Immature natural killer cell (primary cell): Measurements from ENCODE around the gene SH3BP4. TPM values are rescaled to one million over a fixed set of nuclear protein-coding genes. Genes with fewer than 3 reads are reported as not detected.

ENCODE experiments used
- DNase-seq, 3 donors: peaks; one replicate each; pipeline ENCODE4 v3.0.0; 2022; ENCODE audit warnings: mixed read lengths in 1 of 3
- H3K27ac Mint-ChIP-seq, 6 donors: one replicate each; pipeline ENCODE4 v1.8.0; 2020; ENCODE audit warnings: mixed read lengths in 6 of 6, mild to moderate bottlenecking in 5 of 6, inconsistent platforms in 4 of 6, moderate library complexity in 3 of 6
- H3K27me3 Mint-ChIP-seq, 3 donors: one replicate each; pipeline ENCODE4 v1.8.0; 2020 to 2021; ENCODE audit warnings: low read depth in 3 of 3, mild to moderate bottlenecking in 3 of 3, mixed read lengths in 3 of 3, moderate library complexity in 3 of 3, inconsistent platforms in 1 of 3
- H3K36me3 Mint-ChIP-seq, 3 donors: one replicate each; pipeline ENCODE4 v1.8.0; 2020; ENCODE audit warnings: mixed read lengths in 3 of 3, inconsistent platforms in 2 of 3, mild to moderate bottlenecking in 2 of 3
- H3K4me1 Mint-ChIP-seq, 2 donors: one replicate each; pipeline ENCODE4 v1.8.0; 2020; ENCODE audit warnings: inconsistent platforms in 2 of 2, mild to moderate bottlenecking in 2 of 2, mixed read lengths in 2 of 2, moderate library complexity in 1 of 2
- H3K4me3 Mint-ChIP-seq, 5 donors: one replicate each; pipeline ENCODE4 v1.8.0; 2020; ENCODE audit warnings: mild to moderate bottlenecking in 5 of 5, mixed read lengths in 5 of 5, inconsistent platforms in 3 of 5, moderate library complexity in 3 of 5
- H3K9me3 Mint-ChIP-seq, 6 donors: one replicate each; pipeline ENCODE4 v1.8.0; 2020; ENCODE audit warnings: mild to moderate bottlenecking in 6 of 6, mixed read lengths in 6 of 6, inconsistent platforms in 4 of 6, moderate library complexity in 3 of 6
- polyA plus RNA-seq, 3 donors: library from polyadenylated mRNA; unstranded; fragments of 300-500 nt; fragmentation: Illumina TruSeq; gene quantifications; one replicate each; pipeline ENCODE4 v1.2.3, GENCODE V29; 2021

The SH3BP4 gene
- polyA plus RNA-seq, 3 donors from 2014 or later, result 0.83 to 3.5 (median 2.3) TPM

DNA sequence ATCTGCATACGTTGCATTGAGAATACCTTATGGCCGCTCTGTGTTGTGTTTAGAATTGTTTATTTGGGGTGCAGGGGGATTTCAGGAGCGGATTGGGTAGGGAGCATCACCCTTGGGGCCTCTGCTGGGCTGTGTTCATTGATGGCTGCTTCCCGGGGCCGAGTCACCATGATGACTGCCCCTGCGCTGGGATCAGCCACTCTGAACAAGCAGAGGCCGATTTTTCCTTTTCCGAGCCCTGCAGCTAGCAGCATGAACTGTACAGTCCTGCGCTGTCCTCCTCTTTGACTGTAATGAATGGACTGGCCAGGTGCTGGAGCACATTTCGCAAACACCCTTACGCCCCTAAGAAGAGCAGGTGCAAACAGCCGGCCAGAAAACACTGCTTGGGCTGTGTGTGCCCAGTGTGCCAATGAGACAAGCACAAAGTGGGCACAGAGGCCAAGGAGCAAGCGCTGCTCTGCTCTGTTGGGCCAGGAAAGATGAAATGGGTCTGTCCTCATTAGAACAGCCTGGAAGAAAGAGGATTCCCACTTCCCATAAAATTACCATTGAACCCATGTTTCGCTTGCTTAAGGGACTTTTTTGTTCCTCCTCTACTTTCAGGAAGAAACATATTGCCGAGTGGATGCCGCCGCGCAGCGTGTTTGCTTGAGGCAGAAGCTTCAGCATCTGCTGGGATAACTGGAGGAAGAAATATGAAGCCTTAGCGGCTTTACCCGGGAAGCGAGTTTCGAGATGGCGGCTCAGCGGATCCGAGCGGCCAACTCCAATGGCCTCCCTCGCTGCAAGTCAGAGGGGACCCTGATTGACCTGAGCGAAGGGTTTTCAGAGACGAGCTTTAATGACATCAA lies 82.7 kb downstream of the SH3BP4 start:
- no peaks in the 10 kb centered on the region for H3K9me3 Mint-ChIP-seq
- H3K36me3 Mint-ChIP-seq, result no peaks in the 10 kb centered on the region
- H3K27ac Mint-ChIP-seq, result no peak overlapping the region
- no peak overlapping the region for H3K4me3 Mint-ChIP-seq
- H3K4me1 Mint-ChIP-seq, result no peaks in the 10 kb centered on the region
- H3K27me3 Mint-ChIP-seq, result peaks cover 0 to 2% (median 0%) of the 10 kb centered on the region in 3 donors
- no peak for DNase-seq

DNA sequence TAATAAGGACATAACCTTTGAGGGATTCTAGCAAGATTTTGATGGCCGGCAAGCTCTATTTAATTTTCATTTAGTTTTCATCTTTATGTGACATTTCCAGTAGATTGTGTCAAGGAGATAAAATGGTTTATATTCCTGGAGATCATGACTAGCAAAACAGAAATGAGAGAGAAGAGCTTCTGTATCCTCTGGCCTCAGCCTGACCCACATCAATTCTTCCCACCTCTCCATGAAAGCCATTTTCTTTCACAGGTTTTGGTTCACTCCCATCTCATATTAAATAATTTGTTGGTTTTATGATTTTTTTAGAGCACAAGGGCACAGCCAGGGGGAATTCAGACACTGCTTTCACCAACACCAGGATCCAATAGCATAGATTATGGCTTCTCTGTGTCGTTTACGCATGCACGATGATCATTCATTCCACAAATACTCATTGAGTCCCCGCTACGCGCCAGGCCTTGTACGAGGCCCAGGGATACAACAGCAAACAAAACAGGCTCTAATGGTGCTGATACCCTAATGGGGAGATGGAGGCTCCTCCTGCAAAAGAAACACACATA lies 85.9 kb downstream of the SH3BP4 start:
- Mint-ChIP-seq H3K27ac (no peak overlapping the region), H3K9me3 (no peaks in the 10 kb centered on the region), H3K4me3 (no peak overlapping the region), H3K4me1 (no peaks in the 10 kb centered on the region), H3K27me3 (peaks cover 0 to 2% (median 0%) of the 10 kb centered on the region in 3 donors), H3K36me3 (no peaks in the 10 kb centered on the region)
- DNase-seq, result no peak

DNA sequence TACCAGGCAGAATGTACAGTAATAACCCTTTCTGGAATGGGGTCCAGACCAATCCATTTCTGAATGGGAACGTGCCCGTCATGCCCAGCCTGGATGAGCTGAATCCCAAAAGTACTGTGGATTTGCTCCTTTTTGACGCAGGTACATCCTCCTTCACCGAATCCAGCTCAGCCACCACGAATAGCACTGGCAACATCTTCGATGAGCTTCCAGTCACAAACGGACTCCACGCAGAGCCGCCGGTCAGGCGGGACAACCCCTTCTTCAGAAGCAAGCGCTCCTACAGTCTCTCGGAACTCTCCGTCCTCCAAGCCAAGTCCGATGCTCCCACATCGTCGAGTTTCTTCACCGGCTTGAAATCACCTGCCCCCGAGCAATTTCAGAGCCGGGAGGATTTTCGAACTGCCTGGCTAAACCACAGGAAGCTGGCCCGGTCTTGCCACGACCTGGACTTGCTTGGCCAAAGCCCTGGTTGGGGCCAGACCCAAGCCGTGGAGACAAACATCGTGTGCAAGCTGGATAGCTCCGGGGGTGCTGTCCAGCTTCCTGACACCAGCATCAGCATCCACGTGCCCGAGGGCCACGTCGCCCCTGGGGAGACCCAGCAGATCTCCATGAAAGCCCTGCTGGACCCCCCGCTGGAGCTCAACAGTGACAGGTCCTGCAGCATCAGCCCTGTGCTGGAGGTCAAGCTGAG lies 89.6 kb downstream of the SH3BP4 start:
- Mint-ChIP-seq H3K9me3 (no peaks in the 10 kb centered on the region), H3K4me3 (no peak overlapping the region), H3K36me3 (no peaks in the 10 kb centered on the region), H3K4me1 (peaks cover 9 to 13% of the 10 kb centered on the region in 2 donors), H3K27ac (no peak overlapping the region), H3K27me3 (peaks cover 0 to 5% (median 0%) of the 10 kb centered on the region in 3 donors)
- DNase-seq, result no peak

DNA sequence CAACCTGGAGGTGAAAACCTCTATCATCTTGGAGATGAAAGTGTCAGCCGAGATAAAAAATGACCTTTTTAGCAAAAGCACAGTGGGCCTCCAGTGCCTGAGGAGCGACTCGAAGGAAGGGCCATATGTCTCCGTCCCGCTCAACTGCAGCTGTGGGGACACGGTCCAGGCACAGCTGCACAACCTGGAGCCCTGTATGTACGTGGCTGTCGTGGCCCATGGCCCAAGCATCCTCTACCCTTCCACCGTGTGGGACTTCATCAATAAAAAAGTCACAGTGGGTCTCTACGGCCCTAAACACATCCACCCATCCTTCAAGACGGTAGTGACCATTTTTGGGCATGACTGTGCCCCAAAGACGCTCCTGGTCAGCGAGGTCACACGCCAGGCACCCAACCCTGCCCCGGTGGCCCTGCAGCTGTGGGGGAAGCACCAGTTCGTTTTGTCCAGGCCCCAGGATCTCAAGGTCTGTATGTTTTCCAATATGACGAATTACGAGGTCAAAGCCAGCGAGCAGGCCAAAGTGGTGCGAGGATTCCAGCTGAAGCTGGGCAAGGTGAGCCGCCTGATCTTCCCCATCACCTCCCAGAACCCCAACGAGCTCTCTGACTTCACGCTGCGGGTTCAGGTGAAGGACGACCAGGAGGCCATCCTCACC lies 90.2 kb downstream of the SH3BP4 start:
- H3K4me1 Mint-ChIP-seq, result peaks cover 9 to 13% of the 10 kb centered on the region in 2 donors
- peaks cover 0 to 5% (median 2%) of the 10 kb centered on the region in 3 donors for H3K27me3 Mint-ChIP-seq
- H3K9me3 Mint-ChIP-seq, result no peaks in the 10 kb centered on the region
- H3K27ac Mint-ChIP-seq, result no peak overlapping the region
- H3K4me3 Mint-ChIP-seq, result no peak overlapping the region
- DNase-seq, result no peak
- no peaks in the 10 kb centered on the region for H3K36me3 Mint-ChIP-seq

DNA sequence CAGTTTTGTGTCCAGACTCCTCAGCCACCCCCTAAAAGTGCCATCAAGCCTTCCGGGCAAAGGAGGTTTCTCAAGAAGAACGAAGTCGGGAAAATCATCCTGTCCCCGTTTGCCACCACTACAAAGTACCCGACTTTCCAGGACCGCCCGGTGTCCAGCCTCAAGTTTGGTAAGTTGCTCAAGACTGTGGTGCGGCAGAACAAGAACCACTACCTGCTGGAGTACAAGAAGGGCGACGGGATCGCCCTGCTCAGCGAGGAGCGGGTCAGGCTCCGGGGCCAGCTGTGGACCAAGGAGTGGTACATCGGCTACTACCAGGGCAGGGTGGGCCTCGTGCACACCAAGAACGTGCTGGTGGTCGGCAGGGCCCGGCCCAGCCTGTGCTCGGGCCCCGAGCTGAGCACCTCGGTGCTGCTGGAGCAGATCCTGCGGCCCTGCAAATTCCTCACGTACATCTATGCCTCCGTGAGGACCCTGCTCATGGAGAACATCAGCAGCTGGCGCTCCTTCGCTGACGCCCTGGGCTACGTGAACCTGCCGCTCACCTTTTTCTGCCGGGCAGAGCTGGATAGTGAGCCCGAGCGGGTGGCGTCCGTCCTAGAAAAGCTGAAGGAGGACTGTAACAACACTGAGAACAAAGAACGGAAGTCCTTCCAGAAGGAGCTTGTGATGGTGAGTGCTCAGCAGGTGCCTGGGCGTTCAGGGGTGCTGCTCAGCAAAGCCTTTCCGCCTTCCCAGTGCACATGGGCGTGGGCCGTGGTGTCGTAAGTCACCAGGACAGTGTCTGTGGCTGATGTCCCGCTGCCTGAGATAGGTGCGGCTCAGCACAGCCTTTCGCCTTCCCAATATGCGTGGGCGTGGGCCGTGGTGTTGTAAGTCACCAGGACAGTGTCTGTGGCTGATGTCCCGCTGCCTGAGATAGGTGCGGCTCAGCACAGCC lies 91.0 kb downstream of the SH3BP4 start:
- Mint-ChIP-seq H3K27ac (no peak overlapping the region), H3K36me3 (no peaks in the 10 kb centered on the region), H3K4me1 (peaks cover 9 to 13% of the 10 kb centered on the region in 2 donors), H3K4me3 (no peak overlapping the region), H3K9me3 (no peaks in the 10 kb centered on the region), H3K27me3 (peaks cover 0 to 8% (median 5%) of the 10 kb centered on the region in 3 donors)
- no peak for DNase-seq

DNA sequence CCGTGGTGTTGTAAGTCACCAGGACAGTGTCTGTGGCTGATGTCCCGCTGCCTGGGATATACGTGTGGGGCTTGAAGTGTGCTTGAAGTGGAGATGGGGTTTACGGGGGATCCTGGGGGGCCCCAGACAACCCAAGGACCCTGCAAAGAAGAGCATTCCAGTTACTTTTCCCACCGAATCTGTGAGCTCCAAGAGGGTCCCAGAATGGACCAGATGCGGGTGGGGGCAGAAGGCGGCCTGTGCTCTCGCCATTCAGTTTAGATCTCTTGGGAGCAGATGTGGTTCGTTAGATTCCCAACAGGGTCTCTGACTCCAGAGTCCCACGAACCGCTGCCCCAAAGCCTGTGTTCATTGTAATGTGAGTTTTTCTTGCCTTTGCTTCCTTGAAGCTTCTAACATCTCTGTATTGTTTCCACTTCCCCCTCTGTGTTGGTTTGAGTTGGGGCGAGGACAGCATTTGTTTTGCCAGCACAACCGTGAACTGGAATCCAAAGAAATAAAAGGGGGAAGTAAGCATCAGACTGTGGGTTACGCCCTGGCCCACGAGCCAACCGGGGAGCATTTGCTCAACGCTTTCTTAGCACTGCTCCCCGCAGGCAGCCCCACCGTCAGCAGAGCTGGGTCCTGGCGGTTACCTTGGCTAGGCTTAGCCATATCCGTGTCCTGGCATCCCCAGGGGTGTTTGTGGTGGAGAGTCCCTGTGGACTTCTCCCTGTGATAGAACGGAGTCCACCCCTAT lies 92.1 kb downstream of the SH3BP4 start:
- Mint-ChIP-seq H3K9me3 (no peaks in the 10 kb centered on the region), H3K27me3 (peaks cover 0 to 8% (median 5%) of the 10 kb centered on the region in 3 donors), H3K36me3 (no peaks in the 10 kb centered on the region), H3K4me3 (no peak overlapping the region), H3K27ac (no peak overlapping the region), H3K4me1 (peaks cover 9 to 13% of the 10 kb centered on the region in 2 donors)
- no peak for DNase-seq

DNA sequence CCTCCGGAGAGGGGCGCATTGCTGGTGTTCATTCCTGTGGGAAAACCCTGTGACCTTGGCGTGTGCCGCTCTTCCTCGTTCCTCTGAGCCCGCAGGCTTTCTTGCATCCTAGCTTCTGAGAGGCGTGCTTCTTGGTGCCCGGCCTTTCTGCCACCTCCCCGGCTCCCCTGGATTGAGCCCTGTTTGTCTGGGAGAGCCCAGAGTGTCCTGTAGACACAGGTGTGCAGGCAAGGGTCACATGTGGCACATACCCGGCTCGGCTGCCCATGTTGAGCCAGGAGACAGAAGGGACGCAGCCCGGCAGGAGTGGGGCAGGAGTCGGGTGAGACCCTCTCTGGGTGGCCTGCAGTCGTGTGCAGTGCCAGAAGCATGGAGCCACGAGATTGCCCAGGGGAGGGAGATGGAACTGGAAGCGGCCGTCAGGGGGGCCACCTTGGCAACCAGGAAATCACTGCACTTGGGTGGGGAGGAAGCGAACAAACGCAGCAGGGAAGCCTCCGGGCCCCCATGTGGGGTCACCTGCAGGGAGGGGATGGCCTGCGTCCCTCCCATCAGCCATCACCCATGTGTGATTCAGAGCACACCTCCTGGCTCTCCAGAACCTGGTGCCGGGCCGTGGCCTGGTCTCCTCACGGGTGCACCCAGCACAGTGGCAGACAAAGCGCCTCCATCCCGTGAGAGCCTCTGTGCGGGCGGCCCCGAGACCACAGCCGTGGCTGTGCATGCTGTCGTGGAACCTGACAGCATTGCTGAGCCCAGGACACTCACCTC lies 92.9 kb downstream of the SH3BP4 start:
- H3K27ac Mint-ChIP-seq, result peak overlapping the region in 2 of 6 donors; percentile 7 to 35
- peak overlapping the region in 3 of 5 donors; percentile 51 to 63 (median 63) for H3K4me3 Mint-ChIP-seq

DNA sequence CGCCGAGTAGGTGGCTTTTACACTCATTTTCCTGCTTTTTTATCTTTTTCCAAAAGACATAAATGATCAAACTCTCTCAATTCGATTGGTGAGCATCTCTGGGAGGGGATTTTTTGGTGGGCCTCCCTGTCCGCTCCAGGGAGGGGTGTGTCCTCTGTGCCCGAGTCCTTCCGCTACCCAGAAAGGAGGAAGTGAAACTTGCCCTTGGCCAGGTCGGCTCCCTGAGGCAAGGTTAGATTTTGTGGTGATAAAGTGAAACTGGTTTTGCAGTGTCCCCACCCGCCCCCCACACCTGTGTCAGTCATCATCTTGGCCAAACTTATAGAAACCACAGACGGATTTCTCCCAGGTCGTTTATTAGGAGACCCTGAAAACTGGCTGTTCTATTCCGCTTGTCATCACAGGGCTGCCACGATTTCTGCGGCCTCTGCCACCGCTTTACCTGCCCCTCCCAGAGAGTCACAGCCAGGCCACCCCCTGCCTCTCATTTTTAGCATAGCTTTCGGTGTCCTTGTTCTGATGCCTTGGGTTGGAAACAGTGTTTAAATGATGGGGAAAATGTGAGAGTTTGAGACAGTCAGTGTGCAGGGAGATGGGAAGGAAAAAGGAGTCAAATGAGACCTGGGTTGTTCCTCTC lies 93.6 kb downstream of the SH3BP4 start:
- peak overlapping the region in 3 of 6 donors; percentile 30 to 56 (median 40) for H3K27ac Mint-ChIP-seq
- DNase-seq, result no peak
- no peaks in the 10 kb centered on the region for H3K9me3 Mint-ChIP-seq
- peak overlapping the region in 4 of 5 donors; percentile 51 to 63 (median 59) for H3K4me3 Mint-ChIP-seq
- H3K36me3 Mint-ChIP-seq, result no peaks in the 10 kb centered on the region
- H3K4me1 Mint-ChIP-seq, result peaks cover 9 to 13% of the 10 kb centered on the region in 2 donors
- peaks cover 4 to 8% (median 5%) of the 10 kb centered on the region in 3 donors for H3K27me3 Mint-ChIP-seq

More for the DNA sequence above, 92.9 kb downstream of the SH3BP4 start:
- no peak for DNase-seq
- peaks cover 4 to 8% (median 5%) of the 10 kb centered on the region in 3 donors for H3K27me3 Mint-ChIP-seq
- peaks cover 9 to 13% of the 10 kb centered on the region in 2 donors for H3K4me1 Mint-ChIP-seq
- H3K36me3 Mint-ChIP-seq, result no peaks in the 10 kb centered on the region
- H3K9me3 Mint-ChIP-seq, result no peaks in the 10 kb centered on the region

DNA sequence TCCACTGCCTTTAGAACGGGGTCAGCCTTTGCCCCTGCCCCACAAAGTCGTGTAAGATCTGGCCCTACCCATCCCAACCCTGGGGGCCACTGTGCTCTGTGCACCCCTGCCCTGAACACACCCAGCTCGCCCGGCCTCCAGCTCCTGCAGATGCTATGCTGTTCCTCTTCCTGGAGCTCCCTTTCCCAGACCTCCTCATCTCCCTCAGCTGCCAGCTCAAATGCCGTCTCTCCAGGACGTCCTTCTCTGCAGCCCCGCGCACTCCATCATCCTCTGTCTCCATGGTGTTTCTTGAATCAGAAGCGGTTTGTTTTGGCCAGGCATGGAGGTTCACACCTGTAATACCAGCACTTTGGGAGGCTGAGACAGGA lies 94.1 kb downstream of the SH3BP4 start:
- Mint-ChIP-seq H3K9me3 (no peaks in the 10 kb centered on the region), H3K4me1 (peaks cover 9 to 13% of the 10 kb centered on the region in 2 donors), H3K36me3 (no peaks in the 10 kb centered on the region), H3K4me3 (peak overlapping the region in 3 of 5 donors; percentile 47 to 63 (median 55)), H3K27ac (peak overlapping the region in 1 of 6 donors; percentile 40), H3K27me3 (peaks cover 4 to 8% (median 5%) of the 10 kb centered on the region in 3 donors)
- DNase-seq, result no peak

DNA sequence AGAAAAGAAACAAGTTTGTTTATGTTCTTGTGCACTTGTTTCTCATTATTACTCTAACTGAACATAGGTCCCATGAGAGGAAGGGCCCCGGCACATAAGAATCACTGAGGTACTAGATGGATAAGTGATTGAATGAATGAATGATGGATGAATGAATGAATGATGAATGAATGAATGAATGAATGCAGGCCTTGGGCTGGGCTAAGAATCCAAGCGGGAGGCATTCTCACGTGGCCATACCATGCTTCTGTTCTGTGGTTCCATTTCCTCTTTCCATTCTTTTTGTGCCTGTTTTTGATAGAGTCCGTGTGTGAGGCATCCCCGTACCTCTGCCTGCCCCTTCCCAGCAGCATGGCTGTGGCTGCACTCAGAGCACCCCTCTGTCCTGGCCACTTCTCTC lies 94.8 kb downstream of the SH3BP4 start:
- H3K4me1 Mint-ChIP-seq, result peaks cover 9 to 16% of the 10 kb centered on the region in 2 donors
- no peak overlapping the region for H3K27ac Mint-ChIP-seq
- no peak overlapping the region for H3K4me3 Mint-ChIP-seq
- H3K9me3 Mint-ChIP-seq, result no peaks in the 10 kb centered on the region
- peaks cover 4 to 8% (median 5%) of the 10 kb centered on the region in 3 donors for H3K27me3 Mint-ChIP-seq
- H3K36me3 Mint-ChIP-seq, result no peaks in the 10 kb centered on the region
- DNase-seq, result no peak
